ENCODE data around the gene RBFOX2.

The RBFOX2 gene

DNA sequence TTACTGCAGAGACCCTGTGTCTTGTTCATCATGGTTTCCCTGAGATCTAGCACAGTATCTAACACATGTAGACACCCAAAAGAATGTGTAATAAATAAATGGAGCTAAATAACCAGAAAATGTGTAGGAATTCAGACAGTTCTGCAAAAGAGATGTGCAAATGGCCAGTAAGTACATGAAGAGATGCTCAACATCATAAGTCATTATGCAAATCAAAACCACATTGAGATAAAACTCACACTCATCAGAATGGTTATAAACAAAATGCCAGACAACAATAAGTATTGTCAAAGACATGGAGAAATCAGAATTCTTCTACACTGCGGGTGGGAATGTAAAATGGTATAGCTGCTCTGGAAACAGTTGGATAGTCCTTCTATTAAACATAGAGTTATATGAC is 88.5 kb downstream of the RBFOX2 start:
- H3K27ac ChIP-seq (ENCODE audit: low read depth, low read length): no peak overlapping the region
- no peaks in the 10 kb centered on the region for H3K27me3 ChIP-seq (ENCODE audit: control insufficient read depth, insufficient read depth, low read length)
- H3K9ac ChIP-seq (ENCODE audit: low read length): no peak overlapping the region
- no peaks in the 10 kb centered on the region for H3K36me3 ChIP-seq (ENCODE audit: control insufficient read depth, insufficient read depth, low read length)
- H3K4me1 ChIP-seq (ENCODE audit: control insufficient read depth, insufficient read depth, low read length): no peaks in the 10 kb centered on the region
- H3K4me3 ChIP-seq (ENCODE audit: low read length): no peak overlapping the region

DNA sequence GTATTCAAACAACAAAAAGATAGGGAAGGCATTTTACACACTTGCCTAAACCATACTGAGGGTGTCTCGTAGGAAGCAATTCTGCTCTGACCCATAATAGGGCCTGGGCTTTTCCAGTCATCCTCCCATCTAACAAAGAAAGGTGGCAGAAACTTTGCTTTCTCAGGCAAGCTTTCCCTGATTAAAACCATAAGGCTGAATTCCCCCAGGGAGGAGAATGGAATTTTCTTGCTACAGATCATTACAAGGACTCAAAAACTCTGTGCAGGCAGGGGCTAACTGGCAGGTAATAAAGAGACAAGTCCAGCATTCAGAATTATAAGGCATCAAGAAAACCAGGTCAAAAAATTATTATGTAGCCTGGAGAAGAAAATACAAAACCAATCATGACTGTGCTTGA is 90.4 kb downstream of the RBFOX2 start:
- no peak overlapping the region for H3K4me3 ChIP-seq (ENCODE audit: low read length)
- no peaks in the 10 kb centered on the region for H3K36me3 ChIP-seq (ENCODE audit: control insufficient read depth, insufficient read depth, low read length)
- no peaks in the 10 kb centered on the region for H3K4me1 ChIP-seq (ENCODE audit: control insufficient read depth, insufficient read depth, low read length)
- no peak overlapping the region for H3K9ac ChIP-seq (ENCODE audit: low read length)
- no peaks in the 10 kb centered on the region for H3K27me3 ChIP-seq (ENCODE audit: control insufficient read depth, insufficient read depth, low read length)
- H3K27ac ChIP-seq (ENCODE audit: low read depth, low read length): no peak overlapping the region

DNA sequence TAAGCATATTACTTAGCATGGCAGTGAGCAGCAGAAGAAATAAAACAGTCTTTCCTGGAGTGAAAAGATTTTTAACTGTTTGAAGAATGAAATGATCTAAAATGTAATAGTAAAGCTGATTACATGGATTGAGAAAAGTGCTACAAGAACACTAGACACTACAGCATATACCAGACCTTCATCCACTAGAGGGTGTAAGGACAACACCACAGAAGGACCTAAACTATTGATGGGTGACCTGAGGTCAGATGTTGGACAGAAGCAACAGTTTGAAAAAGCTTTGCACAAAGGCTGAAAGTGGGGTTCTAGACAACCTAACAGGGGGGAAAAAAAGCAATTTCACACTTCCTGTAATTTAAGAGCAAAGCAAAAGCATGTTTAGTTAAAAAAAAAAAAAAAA is 97.7 kb downstream of the RBFOX2 start:
- no peak overlapping the region for H3K27ac ChIP-seq (ENCODE audit: low read depth, low read length)

DNA sequence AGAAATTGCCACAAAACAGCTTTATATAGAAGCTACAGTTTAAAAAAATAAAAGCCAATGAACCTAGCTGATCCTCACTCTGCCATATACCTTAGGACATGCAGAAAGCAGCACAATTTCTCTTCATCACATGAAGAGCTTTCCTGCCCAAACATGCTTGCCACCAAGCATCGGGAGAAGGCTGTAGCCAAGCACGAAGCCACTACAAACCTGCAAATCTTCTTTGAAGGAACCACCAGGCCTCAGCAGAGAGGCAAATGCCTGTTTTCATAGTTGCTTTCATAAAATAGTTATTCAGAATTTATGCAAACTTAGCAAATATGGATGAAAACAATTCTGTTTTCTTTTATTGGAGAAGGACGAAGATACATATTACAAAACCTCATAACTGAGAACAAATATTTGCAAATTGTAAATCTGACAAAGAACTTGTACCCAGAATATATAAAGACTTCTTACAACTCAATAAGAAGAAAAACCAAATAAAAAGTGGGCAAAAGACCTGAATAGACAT is 100.3 kb downstream of the RBFOX2 start:
- H3K9ac ChIP-seq (ENCODE audit: low read length): no peak overlapping the region
- no peak overlapping the region for H3K27ac ChIP-seq (ENCODE audit: low read depth, low read length)
- no peaks in the 10 kb centered on the region for H3K36me3 ChIP-seq (ENCODE audit: control insufficient read depth, insufficient read depth, low read length)
- H3K4me1 ChIP-seq (ENCODE audit: control insufficient read depth, insufficient read depth, low read length): no peaks in the 10 kb centered on the region
- H3K4me3 ChIP-seq (ENCODE audit: low read length): no peak overlapping the region
- H3K27me3 ChIP-seq (ENCODE audit: control insufficient read depth, insufficient read depth, low read length): no peaks in the 10 kb centered on the region

More for the DNA sequence above, 97.7 kb downstream of the RBFOX2 start:
- H3K27me3 ChIP-seq (ENCODE audit: control insufficient read depth, insufficient read depth, low read length): no peaks in the 10 kb centered on the region
- no peak overlapping the region for H3K9ac ChIP-seq (ENCODE audit: low read length)
- no peak overlapping the region for H3K4me3 ChIP-seq (ENCODE audit: low read length)
- no peaks in the 10 kb centered on the region for H3K4me1 ChIP-seq (ENCODE audit: control insufficient read depth, insufficient read depth, low read length)
- no peaks in the 10 kb centered on the region for H3K36me3 ChIP-seq (ENCODE audit: control insufficient read depth, insufficient read depth, low read length)

DNA sequence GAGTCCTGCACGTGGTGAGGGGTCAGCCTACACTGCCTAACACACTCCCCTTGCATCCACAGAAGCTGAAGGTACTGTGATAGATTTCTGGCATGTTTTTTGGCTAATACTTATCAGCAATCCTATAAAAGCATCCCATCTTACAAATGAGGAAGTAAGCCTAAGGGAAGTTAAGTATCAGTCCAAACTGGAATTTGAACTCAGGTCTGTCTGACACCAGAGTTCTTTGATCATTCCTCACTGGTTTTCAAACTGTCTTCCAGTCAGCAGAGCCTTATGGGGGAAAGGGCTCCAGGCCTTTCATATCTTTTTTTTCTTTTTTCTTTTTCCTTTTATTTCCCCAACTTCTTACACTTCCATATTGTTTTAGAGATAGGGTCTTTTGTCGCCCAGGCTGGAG is 105.6 kb downstream of the RBFOX2 start:
- H3K27me3 ChIP-seq (ENCODE audit: control insufficient read depth, insufficient read depth, low read length): no peaks in the 10 kb centered on the region
- no peaks in the 10 kb centered on the region for H3K36me3 ChIP-seq (ENCODE audit: control insufficient read depth, insufficient read depth, low read length)
- peaks cover 29% of the 10 kb centered on the region for H3K4me1 ChIP-seq (ENCODE audit: control insufficient read depth, insufficient read depth, low read length)
- H3K9ac ChIP-seq (ENCODE audit: low read length): no peak overlapping the region
- no peak overlapping the region for H3K4me3 ChIP-seq (ENCODE audit: low read length)
- H3K27ac ChIP-seq (ENCODE audit: low read depth, low read length): no peak overlapping the region

DNA sequence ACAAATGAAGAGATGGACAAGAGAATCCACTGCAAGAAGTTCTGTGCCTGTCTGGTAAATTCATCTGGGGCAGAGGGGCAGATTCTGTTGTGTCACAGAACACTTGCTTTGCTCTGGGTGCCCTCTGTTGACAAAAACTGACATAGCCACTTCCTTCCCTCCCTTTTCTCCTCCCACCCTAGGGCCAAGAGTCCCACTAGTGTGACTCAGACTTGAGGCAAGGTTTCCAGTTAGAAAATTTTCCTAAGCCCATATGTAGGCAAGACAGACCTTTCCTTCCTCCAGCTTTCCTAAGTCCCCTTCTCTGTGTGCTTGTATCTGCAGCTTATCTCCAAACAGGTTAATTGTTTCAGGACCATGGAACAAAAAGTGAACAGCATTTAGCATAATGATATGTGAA is 106.8 kb downstream of the RBFOX2 start:
- peaks cover 29% of the 10 kb centered on the region for H3K4me1 ChIP-seq (ENCODE audit: control insufficient read depth, insufficient read depth, low read length)

DNA sequence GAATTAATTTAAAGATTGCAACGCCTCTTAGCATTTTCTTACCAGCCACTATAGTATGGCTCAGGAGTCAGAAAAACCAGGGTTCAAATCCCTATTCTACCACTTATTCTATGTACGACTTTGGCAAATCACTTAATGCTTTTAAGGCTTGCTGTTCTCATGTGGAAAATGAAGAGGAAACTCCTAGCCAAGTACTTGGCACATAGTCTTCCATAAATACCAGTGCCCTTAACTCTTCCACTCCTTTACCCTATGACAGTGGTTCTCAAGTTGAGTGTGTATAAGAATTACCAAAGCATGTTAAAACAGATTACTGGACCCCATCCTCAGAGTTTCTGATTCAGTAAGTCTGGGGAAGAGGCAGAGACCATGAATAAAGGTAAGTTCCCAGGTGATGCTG is 107.6 kb downstream of the RBFOX2 start:
- H3K9ac ChIP-seq (ENCODE audit: low read length): no peak overlapping the region
- H3K36me3 ChIP-seq (ENCODE audit: control insufficient read depth, insufficient read depth, low read length): no peaks in the 10 kb centered on the region
- H3K4me3 ChIP-seq (ENCODE audit: low read length): no peak overlapping the region
- H3K4me1 ChIP-seq (ENCODE audit: control insufficient read depth, insufficient read depth, low read length): peaks cover 29% of the 10 kb centered on the region
- H3K27ac ChIP-seq (ENCODE audit: low read depth, low read length): peak overlapping the region; percentile 72
- H3K27me3 ChIP-seq (ENCODE audit: control insufficient read depth, insufficient read depth, low read length): no peaks in the 10 kb centered on the region

More for the DNA sequence above, 106.8 kb downstream of the RBFOX2 start:
- H3K4me3 ChIP-seq (ENCODE audit: low read length): no peak overlapping the region
- H3K27ac ChIP-seq (ENCODE audit: low read depth, low read length): peak overlapping the region; percentile 72
- H3K9ac ChIP-seq (ENCODE audit: low read length): no peak overlapping the region
- no peaks in the 10 kb centered on the region for H3K36me3 ChIP-seq (ENCODE audit: control insufficient read depth, insufficient read depth, low read length)
- no peaks in the 10 kb centered on the region for H3K27me3 ChIP-seq (ENCODE audit: control insufficient read depth, insufficient read depth, low read length)

DNA sequence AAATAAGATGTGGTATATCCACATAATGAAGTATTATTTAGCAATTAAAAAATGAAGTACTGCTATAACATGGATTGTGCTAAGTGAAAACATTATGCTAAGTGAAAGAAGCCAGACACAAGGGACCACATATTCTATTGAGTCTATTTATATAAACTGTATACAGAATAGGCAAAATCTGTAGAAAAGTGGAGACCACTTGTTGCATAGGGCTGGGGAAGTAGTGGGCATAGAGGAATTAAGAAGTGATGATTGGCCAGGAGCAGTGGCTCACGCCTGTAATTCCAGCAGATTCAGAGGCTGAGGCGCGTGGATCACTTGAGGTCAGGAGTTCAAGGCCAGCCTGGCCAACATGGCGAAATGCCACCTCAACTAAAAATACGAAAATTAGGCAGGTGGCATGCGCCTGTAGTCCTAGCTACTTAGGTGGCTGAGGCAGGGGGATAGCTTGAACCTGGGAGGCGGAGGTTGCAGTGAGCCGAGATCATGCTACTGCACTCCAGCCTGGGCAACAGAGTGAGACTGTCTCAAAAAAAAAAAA is 109.6 kb downstream of the RBFOX2 start:
- Histone ChIP-seq H3K4me3 (ENCODE audit: low read length) (no peak overlapping the region), H3K27ac (ENCODE audit: low read depth, low read length) (no peak overlapping the region), H3K27me3 (ENCODE audit: control insufficient read depth, insufficient read depth, low read length) (no peaks in the 10 kb centered on the region), H3K36me3 (ENCODE audit: control insufficient read depth, insufficient read depth, low read length) (no peaks in the 10 kb centered on the region), H3K4me1 (ENCODE audit: control insufficient read depth, insufficient read depth, low read length) (peaks cover 41% of the 10 kb centered on the region), H3K9ac (ENCODE audit: low read length) (no peak overlapping the region)

DNA sequence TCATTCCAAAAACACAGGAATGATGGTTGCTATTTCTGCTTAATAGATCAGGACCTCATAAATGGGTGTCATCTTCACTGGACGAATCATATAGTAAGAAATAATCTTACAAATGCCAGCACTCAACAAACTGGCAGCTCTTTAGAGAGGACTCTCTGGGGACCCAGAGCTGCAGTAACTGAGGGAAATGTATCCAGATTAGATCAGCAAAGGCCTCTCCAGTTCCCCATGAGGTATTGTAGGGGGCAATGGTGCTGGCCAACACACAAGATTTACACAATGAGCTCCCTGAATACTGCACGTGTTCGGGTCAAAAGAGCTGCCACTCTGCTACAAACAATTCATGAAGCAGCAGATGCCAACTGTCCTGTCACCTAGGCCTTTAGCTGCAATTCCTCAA is 110.2 kb downstream of the RBFOX2 start:
- no peak overlapping the region for H3K9ac ChIP-seq (ENCODE audit: low read length)

DNA sequence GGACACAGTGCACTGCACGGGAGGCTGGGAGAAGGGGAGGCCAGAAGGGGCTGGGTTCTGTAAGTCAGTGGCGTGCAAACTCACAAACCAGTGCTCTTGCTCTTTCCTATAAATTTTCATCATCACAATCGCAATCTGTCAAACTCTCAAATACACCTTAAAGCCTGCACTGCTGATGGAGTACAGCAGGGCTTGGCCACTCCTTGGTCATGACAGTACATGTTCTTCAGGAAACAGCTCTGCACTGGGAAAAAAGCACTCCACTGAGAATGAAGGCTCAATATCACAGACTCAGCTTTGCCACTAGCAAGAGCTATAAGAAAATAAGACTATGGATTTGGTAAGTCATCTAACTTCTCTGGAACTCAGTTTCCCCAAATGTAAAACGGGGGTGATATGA is 111.0 kb downstream of the RBFOX2 start:
- H3K9ac ChIP-seq (ENCODE audit: low read length): no peak overlapping the region
- H3K27ac ChIP-seq (ENCODE audit: low read depth, low read length): peak overlapping the region; percentile 10
- no peaks in the 10 kb centered on the region for H3K27me3 ChIP-seq (ENCODE audit: control insufficient read depth, insufficient read depth, low read length)
- no peak overlapping the region for H3K4me3 ChIP-seq (ENCODE audit: low read length)
- H3K36me3 ChIP-seq (ENCODE audit: control insufficient read depth, insufficient read depth, low read length): no peaks in the 10 kb centered on the region
- H3K4me1 ChIP-seq (ENCODE audit: control insufficient read depth, insufficient read depth, low read length): peaks cover 46% of the 10 kb centered on the region

More for the DNA sequence above, 110.2 kb downstream of the RBFOX2 start:
- H3K27me3 ChIP-seq (ENCODE audit: control insufficient read depth, insufficient read depth, low read length): no peaks in the 10 kb centered on the region
- no peaks in the 10 kb centered on the region for H3K36me3 ChIP-seq (ENCODE audit: control insufficient read depth, insufficient read depth, low read length)
- H3K4me3 ChIP-seq (ENCODE audit: low read length): no peak overlapping the region
- no peak overlapping the region for H3K27ac ChIP-seq (ENCODE audit: low read depth, low read length)
- peaks cover 46% of the 10 kb centered on the region for H3K4me1 ChIP-seq (ENCODE audit: control insufficient read depth, insufficient read depth, low read length)

DNA sequence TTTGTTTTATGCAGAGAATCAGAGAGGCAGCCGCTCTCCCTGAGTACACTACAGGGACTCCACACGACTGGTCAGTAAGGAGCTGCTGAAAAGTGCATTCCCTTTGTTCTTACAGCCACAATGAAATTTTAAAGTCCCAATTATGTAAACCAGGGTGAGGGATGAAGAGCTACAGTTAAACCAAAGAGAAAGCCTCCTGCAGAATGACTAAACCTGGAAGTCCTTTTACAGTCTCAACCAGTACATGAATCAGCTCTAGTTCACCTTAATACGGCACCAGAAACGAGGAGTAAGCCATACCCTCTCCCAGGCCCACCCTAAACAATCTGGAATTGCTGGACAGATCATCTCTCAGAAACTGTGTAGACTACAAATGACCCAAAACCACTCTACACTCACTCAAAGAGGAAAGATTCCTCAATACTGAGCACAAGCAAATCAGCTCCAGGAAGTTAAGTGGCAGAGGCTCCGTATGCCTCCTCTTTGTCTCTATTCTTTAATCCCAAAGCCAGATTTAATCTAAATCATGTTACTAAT is 113.1 kb downstream of the RBFOX2 start:
- Histone ChIP-seq H3K36me3 (ENCODE audit: control insufficient read depth, insufficient read depth, low read length) (no peaks in the 10 kb centered on the region), H3K27me3 (ENCODE audit: control insufficient read depth, insufficient read depth, low read length) (no peaks in the 10 kb centered on the region), H3K4me3 (ENCODE audit: low read length) (peak overlapping the region; percentile 67), H3K27ac (ENCODE audit: low read depth, low read length) (peak overlapping the region; percentile 78), H3K4me1 (ENCODE audit: control insufficient read depth, insufficient read depth, low read length) (peaks cover 31% of the 10 kb centered on the region), H3K9ac (ENCODE audit: low read length) (no peak overlapping the region)

DNA sequence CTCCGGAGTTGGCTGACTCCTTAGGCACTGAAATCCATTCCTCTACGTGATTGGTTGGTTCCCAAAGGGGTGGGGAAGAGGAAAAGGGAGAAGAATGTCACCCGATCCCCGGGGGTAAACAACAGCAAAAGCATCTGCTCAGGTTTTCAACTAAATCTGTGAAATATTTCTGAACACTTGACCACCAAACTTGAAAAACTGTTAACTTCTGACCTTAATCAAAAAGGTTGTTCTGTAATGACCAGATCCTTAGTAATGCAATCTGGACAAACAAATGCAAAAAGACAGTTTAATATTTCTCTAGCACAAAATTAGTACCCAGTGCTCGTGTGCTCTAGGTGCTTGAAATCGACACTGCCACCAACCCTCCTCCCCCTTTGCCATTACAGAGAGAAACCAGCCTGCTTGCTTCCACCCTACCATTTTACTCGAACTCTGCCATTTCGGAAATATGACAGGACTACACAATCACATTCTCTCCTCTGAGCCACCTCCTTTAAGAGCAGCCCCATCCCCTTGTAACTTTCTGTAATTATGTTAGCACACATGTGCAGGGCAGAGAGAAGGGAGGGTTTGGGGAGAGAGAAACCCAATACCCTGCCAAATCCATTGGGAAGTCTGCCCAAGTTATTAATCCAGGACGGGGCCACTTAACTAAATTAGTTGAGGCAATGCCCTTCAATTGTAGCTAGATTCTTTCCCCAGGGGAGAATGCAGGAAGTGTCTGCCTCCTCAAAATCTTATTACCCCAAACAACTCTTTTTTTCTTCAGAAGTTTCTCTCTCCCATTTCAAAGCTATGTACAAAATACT is 113.8 kb downstream of the RBFOX2 start:
- no peaks in the 10 kb centered on the region for H3K27me3 ChIP-seq (ENCODE audit: control insufficient read depth, insufficient read depth, low read length)
- peak overlapping the region; percentile 78 for H3K27ac ChIP-seq (ENCODE audit: low read depth, low read length)
- H3K36me3 ChIP-seq (ENCODE audit: control insufficient read depth, insufficient read depth, low read length): no peaks in the 10 kb centered on the region
- peaks cover 27% of the 10 kb centered on the region for H3K4me1 ChIP-seq (ENCODE audit: control insufficient read depth, insufficient read depth, low read length)
- H3K4me3 ChIP-seq (ENCODE audit: low read length): peak overlapping the region; percentile 67
- H3K9ac ChIP-seq (ENCODE audit: low read length): no peak overlapping the region

DNA sequence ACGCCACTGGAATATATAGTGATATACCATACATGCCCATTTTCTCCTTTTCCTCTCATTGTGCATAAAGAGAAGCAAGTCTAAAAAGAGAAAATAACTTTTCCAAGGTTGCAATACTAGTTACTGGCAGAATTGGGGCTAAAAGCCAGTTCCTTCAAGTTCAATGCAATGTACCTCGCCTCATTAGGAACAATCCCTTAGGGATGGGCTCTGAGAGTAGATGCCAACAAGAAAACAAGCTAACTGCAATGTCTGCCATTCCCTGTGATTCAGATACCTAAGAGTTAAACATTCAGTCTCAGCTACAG is 114.3 kb downstream of the RBFOX2 start:
- Histone ChIP-seq H3K36me3 (ENCODE audit: control insufficient read depth, insufficient read depth, low read length) (no peaks in the 10 kb centered on the region), H3K27ac (ENCODE audit: low read depth, low read length) (peak overlapping the region; percentile 67), H3K4me1 (ENCODE audit: control insufficient read depth, insufficient read depth, low read length) (peaks cover 23% of the 10 kb centered on the region), H3K27me3 (ENCODE audit: control insufficient read depth, insufficient read depth, low read length) (no peaks in the 10 kb centered on the region), H3K9ac (ENCODE audit: low read length) (no peak overlapping the region), H3K4me3 (ENCODE audit: low read length) (no peak overlapping the region)
